ENCODE measurements around the gene TACC2.

The TACC2 gene

GRCh38 chr10:122299423-122300075 lies 310.6 kb downstream of the TACC2 start:
- TF ChIP-seq CTCF (IDR thresholded peaks at IDR 0.05; ENCODE audit: low read depth, low read length, missing control alignments): no peak
- H3K4me3 ChIP-seq (replicated peaks; ENCODE audit: low read depth, low read length): no peak overlapping the region

GRCh38 chr10:122301055-122301810 lies 312.3 kb downstream of the TACC2 start:
- DNase-seq (ENCODE audit: extremely low read depth, low read depth): no peak
- no peak overlapping the region for H3K4me3 ChIP-seq (replicated peaks; ENCODE audit: low read depth, low read length)

More at GRCh38 chr10:122299423-122300075, 310.6 kb downstream of the TACC2 start:
- DNase-seq (ENCODE audit: extremely low read depth, low read depth): no peak

GRCh38 chr10:122301811-122302115 lies 312.8 kb downstream of the TACC2 start:
- no peak overlapping the region for H3K4me3 ChIP-seq (replicated peaks; ENCODE audit: low read depth, low read length)

More at GRCh38 chr10:122301055-122301810, 312.3 kb downstream of the TACC2 start:
- TF ChIP-seq CTCF (IDR thresholded peaks at IDR 0.05; ENCODE audit: low read depth, low read length, missing control alignments): no peak

GRCh38 chr10:122302315-122302714 lies 313.4 kb downstream of the TACC2 start:
- no peak for TF ChIP-seq CTCF (IDR thresholded peaks at IDR 0.05; ENCODE audit: low read depth, low read length, missing control alignments)
- no peak overlapping the region for H3K4me3 ChIP-seq (replicated peaks; ENCODE audit: low read depth, low read length)
- DNase-seq (ENCODE audit: extremely low read depth, low read depth): no peak

More at GRCh38 chr10:122301811-122302115, 312.8 kb downstream of the TACC2 start:
- DNase-seq (ENCODE audit: extremely low read depth, low read depth): no peak
- TF ChIP-seq CTCF (IDR thresholded peaks at IDR 0.05; ENCODE audit: low read depth, low read length, missing control alignments): no peak

GRCh38 chr10:122303271-122304053 lies 314.5 kb downstream of the TACC2 start:
- DNase-seq (ENCODE audit: extremely low read depth, low read depth): no peak
- no peak for TF ChIP-seq CTCF (IDR thresholded peaks at IDR 0.05; ENCODE audit: low read depth, low read length, missing control alignments)

More at GRCh38 chr10:122303271-122304053, 314.5 kb downstream of the TACC2 start:
- H3K4me3 ChIP-seq (replicated peaks; ENCODE audit: low read depth, low read length): no peak overlapping the region
